IPS-18c (cell line): Measurements from ENCODE around the gene MAP1LC3B.

ENCODE experiments used
- H3K4me3 ChIP-seq: 2 replicates; pipeline ENCODE4 v1.7.0; 2013; ENCODE audit warnings: low read depth, mild to moderate bottlenecking, low read length, moderate library complexity; ENCODE audit not compliant: insufficient read depth
- H3K9me3 ChIP-seq: one replicate; pipeline ENCODE4 v1.6.1; 2013; ENCODE audit warnings: mild to moderate bottlenecking, low read length, moderate library complexity; ENCODE audit not compliant: control insufficient read depth, insufficient read depth

MAP1LC3B gene

GRCh38 chr16:87391950-87392820 is at the start of gene MAP1LC3B:
Gene MAP1LC3B (plus strand): TSS chr16:87392336. CDS start chr16:87392428, 92 bp downstream.
- H3K9me3 ChIP-seq, result peaks cover 2% of the 10 kb centered on the region
- peak within 1 kb of the TSS; percentile 88 for H3K4me3 ChIP-seq

- Histone ChIP-seq H3K4me3 (no peak overlapping the region), H3K9me3 (no peaks in the 10 kb centered on the region)
These were observed 49.6 kb upstream of the MAP1LC3B start for GRCh38 chr16:87342504-87342903.

GRCh38 chr16:87342978-87343752 is 49.0 kb upstream of the MAP1LC3B start:
- Histone ChIP-seq H3K9me3 (no peaks in the 10 kb centered on the region), H3K4me3 (no peak overlapping the region)

- H3K4me3 ChIP-seq, result no peak overlapping the region
- no peaks in the 10 kb centered on the region for H3K9me3 ChIP-seq
These were observed 48.4 kb upstream of the MAP1LC3B start for GRCh38 chr16:87343753-87344050.

GRCh38 chr16:87344165-87344930 is 47.8 kb upstream of the MAP1LC3B start:
- Histone ChIP-seq H3K4me3 (no peak overlapping the region), H3K9me3 (no peaks in the 10 kb centered on the region)

GRCh38 chr16:87344931-87345631 is 47.1 kb upstream of the MAP1LC3B start:
- no peaks in the 10 kb centered on the region for H3K9me3 ChIP-seq
- no peak overlapping the region for H3K4me3 ChIP-seq

GRCh38 chr16:87345726-87346424 is 46.3 kb upstream of the MAP1LC3B start:
- no peak overlapping the region; the same call in 1 of the 2 replicates for H3K4me3 ChIP-seq

DNA sequence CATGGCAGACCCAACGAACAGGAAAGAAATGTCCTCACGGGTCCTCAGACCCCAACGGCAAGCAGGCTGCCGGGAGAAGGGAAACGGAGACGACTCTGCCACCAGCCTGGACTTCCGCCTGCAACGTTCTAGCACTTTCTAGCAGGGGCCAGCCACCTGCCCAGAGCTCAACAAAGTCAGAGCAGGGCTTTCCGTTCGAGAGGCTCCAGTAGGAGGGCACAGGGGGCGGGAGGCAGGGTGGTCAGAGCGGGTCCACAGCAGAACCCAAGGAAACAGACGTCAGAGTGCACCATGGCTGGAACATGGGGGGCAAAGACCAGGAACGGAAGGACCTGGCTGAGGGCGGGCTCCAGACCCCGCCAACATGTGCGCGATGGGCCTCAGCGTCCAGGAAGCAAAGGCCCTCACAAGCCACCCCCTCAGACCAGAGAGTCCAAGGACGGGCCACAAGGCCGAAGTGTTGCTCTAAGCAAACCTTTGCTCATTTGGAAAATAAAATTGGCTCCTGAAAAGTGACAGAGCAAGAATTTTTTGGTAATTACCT is 45.5 kb upstream of the MAP1LC3B start:
- Histone ChIP-seq H3K4me3 (no peak overlapping the region), H3K9me3 (no peaks in the 10 kb centered on the region)

More at GRCh38 chr16:87345726-87346424, 46.3 kb upstream of the MAP1LC3B start:
- no peaks in the 10 kb centered on the region for H3K9me3 ChIP-seq

DNA sequence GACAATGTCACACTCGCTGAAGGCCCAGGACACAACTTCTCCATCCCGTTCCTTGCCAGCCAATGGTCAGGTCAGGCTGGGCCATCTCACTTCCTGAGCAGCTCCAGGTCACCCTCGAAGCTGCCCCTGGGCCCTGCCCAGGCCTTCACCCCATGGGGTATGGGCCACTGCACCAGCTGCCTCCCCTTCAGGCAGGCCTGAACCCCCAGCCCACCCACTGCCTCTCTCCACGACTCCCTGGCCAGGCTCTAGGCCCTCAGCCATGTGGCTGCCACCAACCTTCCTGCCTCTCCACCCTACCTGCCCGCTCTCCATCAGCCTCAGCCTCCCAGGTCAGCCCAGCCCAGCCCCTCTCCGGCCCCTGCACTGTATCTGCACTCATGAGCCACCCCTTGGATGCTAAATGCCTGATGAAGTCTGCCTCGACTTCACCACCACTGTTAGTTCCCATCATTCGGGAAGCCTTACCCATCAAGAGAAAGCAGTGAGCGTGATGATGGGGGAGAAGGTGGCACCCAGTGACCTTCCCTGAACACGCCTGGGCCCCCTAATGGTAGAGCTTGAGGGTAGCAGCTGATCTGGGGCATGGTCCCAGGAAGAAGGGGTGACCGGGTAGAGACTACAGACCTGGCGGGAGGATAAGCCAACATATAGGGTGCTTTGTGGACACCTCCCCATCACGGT is 44.1 kb upstream of the MAP1LC3B start:
- H3K9me3 ChIP-seq, result no peaks in the 10 kb centered on the region
- H3K4me3 ChIP-seq, result no peak overlapping the region

DNA sequence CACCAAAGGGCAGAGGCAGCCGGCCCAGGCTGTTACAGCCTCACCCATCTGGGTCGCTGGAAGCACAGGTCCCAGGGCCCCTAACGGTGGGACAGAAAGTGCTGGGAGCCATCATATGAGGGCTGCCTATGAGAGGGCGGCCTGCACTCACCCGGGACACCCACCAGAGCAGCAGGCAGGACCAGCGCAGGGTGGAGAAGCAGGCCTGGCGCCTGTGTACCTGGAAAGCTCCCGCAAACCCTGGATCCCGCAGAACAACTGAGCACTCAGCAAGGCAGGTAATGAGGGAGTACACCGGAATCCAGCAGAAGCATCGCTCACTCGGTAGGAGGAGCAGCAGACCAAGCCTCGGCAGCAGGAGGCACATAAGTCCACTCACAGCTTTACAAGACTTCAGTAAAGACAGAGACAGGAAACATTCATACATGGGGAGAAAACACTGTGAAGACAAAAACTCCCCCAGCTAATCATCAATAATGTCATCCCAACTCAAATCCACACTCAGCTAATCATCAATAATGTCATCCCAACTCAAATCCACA is 43.4 kb upstream of the MAP1LC3B start:
- Histone ChIP-seq H3K9me3 (no peaks in the 10 kb centered on the region), H3K4me3 (no peak overlapping the region)

- H3K9me3 ChIP-seq, result no peaks in the 10 kb centered on the region
- H3K4me3 ChIP-seq, result no peak overlapping the region
These were observed 42.1 kb upstream of the MAP1LC3B start for GRCh38 chr16:87350031-87350430.

DNA sequence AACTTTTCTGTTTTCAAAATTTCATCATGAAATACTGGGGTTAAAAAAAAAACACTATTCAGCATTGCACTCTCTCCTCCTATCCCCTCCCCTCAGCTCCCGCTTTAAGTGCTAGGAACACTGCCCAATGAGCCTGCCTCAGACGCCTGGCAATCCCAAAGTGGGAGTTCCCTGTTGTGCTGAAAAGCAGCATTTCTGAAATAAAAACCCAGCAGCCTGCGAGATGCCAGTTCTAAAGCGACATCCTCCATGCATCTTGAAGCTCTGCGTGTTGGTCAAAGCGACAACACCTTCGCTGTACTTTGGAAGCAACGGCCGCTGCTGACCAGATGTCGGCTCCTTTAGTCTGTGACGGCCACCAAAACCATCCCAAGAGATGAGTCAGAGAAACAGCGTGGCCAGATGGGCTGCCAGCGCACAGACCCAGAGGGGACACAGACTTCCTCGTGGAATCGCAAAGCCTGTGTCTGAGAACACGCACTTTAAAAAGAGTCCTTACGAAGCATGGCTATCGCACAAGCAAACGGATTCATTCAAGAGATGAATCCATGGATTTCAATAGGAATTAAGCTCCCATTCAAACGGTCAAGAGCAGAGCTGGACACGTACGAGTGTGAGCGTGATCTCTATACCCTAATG is 41.3 kb upstream of the MAP1LC3B start:
- no peak overlapping the region for H3K4me3 ChIP-seq
- no peaks in the 10 kb centered on the region for H3K9me3 ChIP-seq

- Histone ChIP-seq H3K9me3 (no peaks in the 10 kb centered on the region), H3K4me3 (no peak overlapping the region)
These were observed 40.8 kb upstream of the MAP1LC3B start for GRCh38 chr16:87351320-87351698.

- Histone ChIP-seq H3K9me3 (no peaks in the 10 kb centered on the region), H3K4me3 (no peak overlapping the region)
These were observed 39.3 kb upstream of the MAP1LC3B start for GRCh38 chr16:87352818-87353217.

- Histone ChIP-seq H3K9me3 (no peaks in the 10 kb centered on the region), H3K4me3 (no peak overlapping the region)
These were observed 38.5 kb upstream of the MAP1LC3B start for GRCh38 chr16:87353613-87354012.
